Measurements from ENCODE around the gene TRIML1. TPM values are rescaled to one million over a fixed set of nuclear protein-coding genes. Genes with fewer than 3 reads are reported as not detected.

Gene TRIML1
- total and polyA plus RNA-seq, 2 donors (not counting 1 experiment from before 2014, with no cell fraction given) = not detected

GRCh38 chr4:188162698-188163097 is 23.5 kb downstream of the TRIML1 start:
- no peak for TF ChIP-seq CTCF (IDR thresholded peaks at IDR 0.05)
- no peak for TF ChIP-seq EZH2 (IDR thresholded peaks at IDR 0.05; ENCODE audit: borderline replicate concordance, insufficient read depth, low read depth, low read length, poor library complexity, severe bottlenecking)
- intact Hi-C loops (cut with micrococcal nuclease) = no loop called here
- POLR2A ChIA-PET = no interaction called here
- H3K27ac ChIP-seq (ENCODE audit: low read length in 2 of 2) = no peak overlapping the region
- Mint-ChIP-seq H3K9me3 (ENCODE audit: insufficient read depth) (peaks cover 5% of the 10 kb centered on the region), H3K27ac (no peak overlapping the region), H3K4me1 (no peaks in the 10 kb centered on the region), H3K4me3 (no peak overlapping the region), H3K27me3 (no peaks in the 10 kb centered on the region)
- ATAC-seq (ENCODE audit: low read depth) (no peak), DNase-seq (no peak)
- no peaks in the 10 kb centered on the region for H3K27me3 ChIP-seq (replicated peaks in 1 of 4; ENCODE audit: control extremely low read depth in 1 of 4, control insufficient read depth in 3 of 4, insufficient read depth in 4 of 4, low read length in 3 of 4)
- H3K4me2 ChIP-seq (replicated peaks; ENCODE audit: low read depth, low read length, poor library complexity, severe bottlenecking) = no peak overlapping the region
- no peaks in the 10 kb centered on the region for H3K79me2 ChIP-seq (ENCODE audit: control insufficient read depth, insufficient read depth, low read length)
- CTCF ChIA-PET = no interaction called here
- no peak overlapping the region for H3K9ac ChIP-seq (ENCODE audit: low read length)
- no peaks in the 10 kb centered on the region for H3K4me1 ChIP-seq (ENCODE audit: control insufficient read depth in 2 of 2, insufficient read depth in 2 of 2, low read length in 2 of 2)
- no peak overlapping the region for H3K4me3 ChIP-seq (ENCODE audit: control extremely low read depth in 1 of 5, extremely low read depth in 1 of 5, insufficient read depth in 1 of 5, low read depth in 2 of 5, low read length in 4 of 5)
- no peaks in the 10 kb centered on the region for H4K20me1 ChIP-seq (ENCODE audit: control insufficient read depth, insufficient read depth, low read length, poor library complexity, severe bottlenecking)
- no peaks in the 10 kb centered on the region for H3K36me3 ChIP-seq (replicated peaks in 1 of 2; ENCODE audit: control extremely low read depth in 1 of 2, control insufficient read depth in 1 of 2, extremely low read depth in 1 of 2, insufficient read depth in 2 of 2, low read length in 1 of 2)
- WGBS (ENCODE audit: insufficient coverage) = 65% methylated on average over 2 of the region's 6 CpGs
- H2AFZ ChIP-seq (ENCODE audit: insufficient read depth, low read depth, low read length, poor library complexity, severe bottlenecking) = no peak overlapping the region
- peaks cover 0 to 37% (median under 1%) of the 10 kb centered on the region in 3 donors for H3K9me3 ChIP-seq (ENCODE audit: control extremely low read depth in 1 of 3, control insufficient read depth in 2 of 3, insufficient read depth in 1 of 3, low read length in 2 of 3)

- Mint-ChIP-seq H3K9me3 (ENCODE audit: insufficient read depth) (peaks cover 8% of the 10 kb centered on the region), H3K4me1 (no peaks in the 10 kb centered on the region), H3K27me3 (no peaks in the 10 kb centered on the region), H3K27ac (no peak overlapping the region), H3K4me3 (no peak overlapping the region)
- no peaks in the 10 kb centered on the region for H4K20me1 ChIP-seq (ENCODE audit: control insufficient read depth, insufficient read depth, low read length, poor library complexity, severe bottlenecking)
- no peak overlapping the region for H3K4me2 ChIP-seq (replicated peaks; ENCODE audit: low read depth, low read length, poor library complexity, severe bottlenecking)
- H2AFZ ChIP-seq (ENCODE audit: insufficient read depth, low read depth, low read length, poor library complexity, severe bottlenecking) = no peak overlapping the region
- 96% methylated on average over 5 of the region's 5 CpGs for WGBS (ENCODE audit: insufficient coverage)
- H3K9ac ChIP-seq (ENCODE audit: low read length) = no peak overlapping the region
- CTCF ChIA-PET = no interaction called here
- ATAC-seq (ENCODE audit: low read depth) = no peak
- no peak overlapping the region for H3K4me3 ChIP-seq (ENCODE audit: control extremely low read depth in 1 of 5, extremely low read depth in 1 of 5, insufficient read depth in 1 of 5, low read depth in 2 of 5, low read length in 4 of 5)
- no peak overlapping the region for H3K27ac ChIP-seq (ENCODE audit: low read length in 2 of 2)
- H3K36me3 ChIP-seq (replicated peaks in 1 of 2; ENCODE audit: control extremely low read depth in 1 of 2, control insufficient read depth in 1 of 2, extremely low read depth in 1 of 2, insufficient read depth in 2 of 2, low read length in 1 of 2) = no peaks in the 10 kb centered on the region
- intact Hi-C loops (cut with micrococcal nuclease) = no loop called here
- H3K79me2 ChIP-seq (ENCODE audit: control insufficient read depth, insufficient read depth, low read length) = no peaks in the 10 kb centered on the region
- H3K4me1 ChIP-seq (ENCODE audit: control insufficient read depth in 2 of 2, insufficient read depth in 2 of 2, low read length in 2 of 2) = no peaks in the 10 kb centered on the region
- TF ChIP-seq EZH2 (IDR thresholded peaks at IDR 0.05; ENCODE audit: borderline replicate concordance, insufficient read depth, low read depth, low read length, poor library complexity, severe bottlenecking) (no peak), CTCF (IDR thresholded peaks at IDR 0.05) (no peak)
- H3K9me3 ChIP-seq (ENCODE audit: control extremely low read depth in 1 of 3, control insufficient read depth in 2 of 3, insufficient read depth in 1 of 3, low read length in 2 of 3) = peaks cover 0 to 16% (median 0%) of the 10 kb centered on the region in 3 donors
- DNase-seq = no peak
- no peaks in the 10 kb centered on the region for H3K27me3 ChIP-seq (replicated peaks in 1 of 4; ENCODE audit: control extremely low read depth in 1 of 4, control insufficient read depth in 3 of 4, insufficient read depth in 4 of 4, low read length in 3 of 4)
- POLR2A ChIA-PET = no interaction called here
These were observed 29.6 kb downstream of the TRIML1 start for GRCh38 chr4:188168726-188169373.

All from B cell (primary cell).